ENCODE data around the gene RNF141. TPM values are rescaled to one million over a fixed set of nuclear protein-coding genes. Genes with fewer than 3 reads are reported as not detected.

The RNF141 gene
- total and polyA plus RNA-seq, 2 donors (not counting 3 experiments of a cell fraction or from before 2014, with no cell fraction given), result 9.4 to 32.4 TPM

- CTCF ChIA-PET, result interaction anchor here (1.0 kb wide), 1 partner anchor 8 kb away, joined by 3 read pairs; no protein-coding TSS in a partner anchor
- no peak overlapping the region for H3K4me3 ChIP-seq (replicated peaks in 1 of 3; ENCODE audit: insufficient read depth in 1 of 3, low read depth in 1 of 3, low read length in 3 of 3)
- DNase-seq (ENCODE audit: low read depth, low spot score) (no peak), FAIRE-seq (no peak)
- H3K27me3 ChIP-seq (ENCODE audit: control insufficient read depth in 2 of 2, insufficient read depth in 2 of 2, low read length in 2 of 2), result no peaks in the 10 kb centered on the region
- peaks cover 19% of the 10 kb centered on the region for H3K4me1 ChIP-seq (ENCODE audit: control insufficient read depth, extremely low read depth, insufficient read depth, low read length)
- no peaks in the 10 kb centered on the region for H3K36me3 ChIP-seq (ENCODE audit: control insufficient read depth in 2 of 2, extremely low read depth in 1 of 2, insufficient read depth in 2 of 2, low read length in 2 of 2)
- H3K9me3 ChIP-seq (replicated peaks; ENCODE audit: control insufficient read depth, insufficient read depth, low read length), result no peaks in the 10 kb centered on the region
- no peak for TF ChIP-seq MAX (IDR thresholded peaks at IDR 0.05; ENCODE audit: insufficient read depth, insufficient read length)
- TF ChIP-seq MYC (IDR thresholded peaks at IDR 0.05; ENCODE audit: low read depth, low read length), result no peak
- TF ChIP-seq EZH2 (IDR thresholded peaks at IDR 0.05; ENCODE audit: borderline replicate concordance, low read depth, low read length, severe bottlenecking), result no peak
- no peak for TF ChIP-seq POLR2A (IDR thresholded peaks at IDR 0.05; ENCODE audit: low read depth, low read length)
- no peak for TF ChIP-seq CTCF (IDR thresholded peaks at IDR 0.05; ENCODE audit: extremely low read depth in 1 of 2, insufficient read depth in 1 of 2, low read depth in 1 of 2, low read length in 2 of 2)
- no peak for TF ChIP-seq JUN (IDR thresholded peaks at IDR 0.05; ENCODE audit: borderline replicate concordance, insufficient read depth, insufficient read length, low read depth)
- no peak for TF ChIP-seq POLR2AphosphoS5 (IDR thresholded peaks at IDR 0.05; ENCODE audit: insufficient read depth, low read depth, low read length)
- no peak for TF ChIP-seq GATA2 (IDR thresholded peaks at IDR 0.05; ENCODE audit: insufficient read depth, insufficient read length, low read depth, low read length)
- no peak overlapping the region for H2AFZ ChIP-seq (ENCODE audit: low read depth, low read length)
- no peak overlapping the region for H3K4me2 ChIP-seq (ENCODE audit: insufficient read depth, low read length)
- H3K9ac ChIP-seq (replicated peaks; ENCODE audit: extremely low read depth, insufficient read depth, low read length), result no peak overlapping the region
- no TSS peak for BruUV-seq (replicated peaks)
- no peak overlapping the region for H3K27ac ChIP-seq (ENCODE audit: insufficient read depth, low read depth, low read length)
- dilution Hi-C loops (cut with MboI; ENCODE audit: extremely low pct_ligation_motif_present, low sequenced_read_pairs), result no loop called here
- POLR2A ChIA-PET, result no interaction called here
- H3K79me2 ChIP-seq (ENCODE audit: control insufficient read depth, insufficient read depth, low read length), result no peaks in the 10 kb centered on the region
- no peaks in the 10 kb centered on the region for H3K9me1 ChIP-seq (replicated peaks; ENCODE audit: control insufficient read depth, extremely low read depth, insufficient read depth, low read length)
- intact Hi-C loops (cut with micrococcal nuclease), result no loop called here
- no peaks in the 10 kb centered on the region for H4K20me1 ChIP-seq (replicated peaks; ENCODE audit: control insufficient read depth, extremely low read depth, insufficient read depth, low read length)
Observed at GRCh38 chr11:10502770-10503169, 38.2 kb downstream of the RNF141 start.
